Brain microvascular endothelial cell (primary cell): ENCODE results near the gene EFNA4.

ENCODE experiments used
- DNase-seq: peaks from one replicate; pipeline ENCODE4 v3.0.0-alpha.2; 2020
- H3K27ac ChIP-seq: fragments of 250-450 bp; sonication (Bioruptor Pico); 2 replicates; pipeline ENCODE4 v1.5.1; 2020; ENCODE audit warnings: mild to moderate bottlenecking, moderate library complexity
- H3K27me3 ChIP-seq: fragments of 250-450 bp; sonication (Bioruptor Pico); replicated peaks from 2 replicates; pipeline ENCODE4 v1.5.1; 2020; ENCODE audit warnings: mild to moderate bottlenecking
- H3K36me3 ChIP-seq: fragments of 250-450 bp; sonication (Bioruptor Pico); replicated peaks from 2 replicates; pipeline ENCODE4 v1.5.1; 2020; ENCODE audit warnings: mild to moderate bottlenecking
- H3K4me3 ChIP-seq: 2 replicates; pipeline ENCODE4 v1.5.1; 2011; ENCODE audit warnings: low read depth, mild to moderate bottlenecking, control low read depth, low read length, moderate library complexity
- CTCF ChIP-seq: IDR thresholded peaks from 2 replicates; pipeline ENCODE4 v1.5.1; 2011; ENCODE audit warnings: low read depth, mild to moderate bottlenecking, moderate library complexity, low read length, control low read depth, inconsistent platforms; ENCODE audit errors: missing control alignments
- in situ Hi-C: cut with HindIII; loops from 2 replicates; pipeline ENCODE4 v1.10.0; 2017; ENCODE audit warnings: low sequenced_read_pairs, low pct_ligation_motif_present

Gene EFNA4

GRCh38 chr1:155030243-155030795, 33.2 kb upstream of the EFNA4 start:
- Histone ChIP-seq H3K27ac (no peak overlapping the region), H3K27me3 (no peaks in the 10 kb centered on the region), H3K36me3 (no peaks in the 10 kb centered on the region), H3K4me3 (no peak overlapping the region)
- in situ Hi-C loops: no loop called here
- TF ChIP-seq CTCF: no peak
- no peak for DNase-seq

GRCh38 chr1:155030899-155031298, 32.6 kb upstream of the EFNA4 start:
- Histone ChIP-seq H3K4me3 (no peak overlapping the region), H3K27me3 (no peaks in the 10 kb centered on the region), H3K27ac (no peak overlapping the region), H3K36me3 (no peaks in the 10 kb centered on the region)
- TF ChIP-seq CTCF: no peak
- in situ Hi-C loops: no loop called here
- DNase-seq: no peak

- no peak for DNase-seq
- in situ Hi-C loops: no loop called here
- no peak overlapping the region for H3K4me3 ChIP-seq
- TF ChIP-seq CTCF: no peak
- no peaks in the 10 kb centered on the region for H3K27me3 ChIP-seq
- no peak overlapping the region for H3K27ac ChIP-seq
- no peaks in the 10 kb centered on the region for H3K36me3 ChIP-seq
Measured at GRCh38 chr1:155032886-155033285, 30.7 kb upstream of the EFNA4 start.

GRCh38 chr1:155033524-155033923, 30.0 kb upstream of the EFNA4 start, which contains the start of the genes DCST1 and DCST2:
Gene DCST1 (plus strand): TSS chr1:155033824. CDS start chr1:155034037, 213 bp downstream.
Gene DCST2 (minus strand): TSS chr1:155033781. CDS start chr1:155033701, 80 bp downstream.
- Histone ChIP-seq H3K27me3 (peaks cover 3% of the 10 kb centered on the region), H3K27ac (no peak within 1 kb of the TSS), H3K36me3 (no peaks in the 10 kb centered on the region), H3K4me3 (no peak within 1 kb of the TSS)
- DNase-seq: no peak
- in situ Hi-C loops: no loop called here
- no peak for TF ChIP-seq CTCF

- no peak for DNase-seq
- H3K36me3 ChIP-seq: no peaks in the 10 kb centered on the region
Measured at GRCh38 chr1:155034318-155035208, 29.0 kb upstream of the EFNA4 start.

More at GRCh38 chr1:155034318-155035208, 29.0 kb upstream of the EFNA4 start:
- no peak for TF ChIP-seq CTCF
- in situ Hi-C loops: no loop called here
- peaks cover 3% of the 10 kb centered on the region for H3K27me3 ChIP-seq
- no peak overlapping the region for H3K27ac ChIP-seq
- no peak overlapping the region for H3K4me3 ChIP-seq
